Neuronal stem cell (in vitro differentiated cells): Measurements from ENCODE around the gene ZNF512B.
A peak's percentile ranks its signal among the peaks of the same experiment; 100 is the strongest.

ENCODE experiments used
- DNase-seq: peaks from one replicate; pipeline ENCODE4 v3.0.0-alpha.2; 2013; ENCODE audit warnings: low spot score
- H2AFZ ChIP-seq: one replicate; pipeline ENCODE4 v1.6.1; 2013; ENCODE audit warnings: mild to moderate bottlenecking, low read length, inconsistent platforms
- H2AK5ac ChIP-seq: 2 replicates; pipeline ENCODE4 v1.6.1; 2013; ENCODE audit warnings: low read depth, mild to moderate bottlenecking, inconsistent platforms, low read length, moderate library complexity, mixed read lengths
- H2BK120ac ChIP-seq: 2 replicates; pipeline ENCODE4 v1.6.1; 2013; ENCODE audit warnings: low read depth, mild to moderate bottlenecking, inconsistent platforms, low read length, moderate library complexity, mixed read lengths
- H2BK12ac ChIP-seq: one replicate; pipeline ENCODE4 v1.6.1; 2013; ENCODE audit warnings: low read length, inconsistent platforms
- H2BK15ac ChIP-seq: 2 replicates; pipeline ENCODE4 v1.6.1; 2013; ENCODE audit warnings: mild to moderate bottlenecking, low read length, inconsistent platforms, mixed read lengths
- H2BK5ac ChIP-seq: one replicate; pipeline ENCODE4 v1.6.1; 2013; ENCODE audit warnings: inconsistent platforms, mild to moderate bottlenecking, low read length, moderate library complexity
- H3K14ac ChIP-seq: one replicate; pipeline ENCODE4 v1.6.1; 2013; ENCODE audit warnings: low read length, inconsistent platforms
- H3K18ac ChIP-seq: 2 replicates; pipeline ENCODE4 v1.6.1; 2013; ENCODE audit warnings: low read length, inconsistent platforms
- H3K23ac ChIP-seq: 2 replicates; pipeline ENCODE4 v1.6.1; 2013; ENCODE audit warnings: low read depth, mild to moderate bottlenecking, mixed read lengths, low read length, inconsistent platforms; ENCODE audit not compliant: poor library complexity
- H3K27ac ChIP-seq: replicated peaks from 3 replicates; pipeline ENCODE4 v1.5.1; 2013; ENCODE audit warnings: low read length, inconsistent platforms
- H3K27me3 ChIP-seq, 3 experiments: 2 replicates each; pipeline ENCODE4 v1.6.1; 2013; ENCODE audit warnings: low read length in 3 of 3, mild to moderate bottlenecking in 2 of 3, inconsistent platforms in 1 of 3, low read depth in 1 of 3, mixed read lengths in 1 of 3, moderate library complexity in 1 of 3; ENCODE audit not compliant: control insufficient read depth in 3 of 3, insufficient read depth in 3 of 3
- H3K36me3 ChIP-seq, 2 donors: replicated peaks in 1 of 2; 2 replicates each; pipeline ENCODE4 v1.6.1; 2013; ENCODE audit warnings: low read length in 2 of 2; ENCODE audit not compliant: control insufficient read depth in 2 of 2, insufficient read depth in 2 of 2
- H3K4ac ChIP-seq: 2 replicates; pipeline ENCODE4 v1.6.1; 2013; ENCODE audit warnings: inconsistent platforms, mild to moderate bottlenecking, low read length, moderate library complexity
- H3K4me1 ChIP-seq, 2 donors: 1 replicate in 1 of 2; 2 replicates in 1 of 2; pipeline ENCODE4 v1.6.1; 2013; ENCODE audit warnings: low read length in 2 of 2, low read depth in 1 of 2; ENCODE audit not compliant: control insufficient read depth in 2 of 2, insufficient read depth in 1 of 2
- H3K4me2 ChIP-seq: one replicate; pipeline ENCODE4 v1.6.1; 2013; ENCODE audit warnings: mild to moderate bottlenecking, low read length, inconsistent platforms; ENCODE audit not compliant: insufficient read depth, poor library complexity, severe bottlenecking
- H3K4me3 ChIP-seq, 2 donors: 2 replicates each; pipeline ENCODE4 v1.5.1; 2013; ENCODE audit warnings: low read length in 2 of 2, mild to moderate bottlenecking in 2 of 2, inconsistent platforms in 1 of 2, moderate library complexity in 1 of 2
- H3K79me1 ChIP-seq: one replicate; pipeline ENCODE4 v1.6.1; 2013; ENCODE audit warnings: low read depth, mild to moderate bottlenecking, inconsistent platforms, low read length, moderate library complexity
- H3K9ac ChIP-seq: one replicate; pipeline ENCODE4 v1.6.1; 2013; ENCODE audit warnings: mild to moderate bottlenecking, low read depth, low read length, inconsistent platforms; ENCODE audit not compliant: poor library complexity
- H3K9me3 ChIP-seq, 2 donors: replicated peaks in 1 of 2; 2 replicates each; pipeline versions ENCODE3 to v1.6.1; 2013; ENCODE audit warnings: low read length in 2 of 2, mild to moderate bottlenecking in 2 of 2, inconsistent platforms in 1 of 2, low read depth in 1 of 2, mixed read lengths in 1 of 2, moderate library complexity in 1 of 2; ENCODE audit not compliant: control insufficient read depth in 2 of 2, insufficient read depth in 1 of 2
- H4K8ac ChIP-seq: one replicate; pipeline ENCODE4 v1.6.1; 2013; ENCODE audit warnings: low read depth, mild to moderate bottlenecking, inconsistent platforms, low read length, moderate library complexity
- H4K91ac ChIP-seq: one replicate; pipeline ENCODE4 v1.6.1; 2013; ENCODE audit warnings: low read length, low read depth, mild to moderate bottlenecking, inconsistent platforms; ENCODE audit not compliant: poor library complexity
- whole genome bisulfite sequencing, 2 donors: extraction: QIAGEN DNeasy Blood & Tissue Kit; methylation state at CpG; one replicate each; pipeline ENCODE4 v1.1.7; 2013; ENCODE audit warnings: missing lambda C conversion rate in 2 of 2, mixed read lengths in 1 of 2; ENCODE audit not compliant: insufficient read length in 2 of 2, insufficient replicate concordance in 1 of 2; ENCODE audit errors: extremely low coverage in 2 of 2; 5-methylcytosine and 5-hydroxymethylcytosine counted together

ZNF512B gene

DNA sequence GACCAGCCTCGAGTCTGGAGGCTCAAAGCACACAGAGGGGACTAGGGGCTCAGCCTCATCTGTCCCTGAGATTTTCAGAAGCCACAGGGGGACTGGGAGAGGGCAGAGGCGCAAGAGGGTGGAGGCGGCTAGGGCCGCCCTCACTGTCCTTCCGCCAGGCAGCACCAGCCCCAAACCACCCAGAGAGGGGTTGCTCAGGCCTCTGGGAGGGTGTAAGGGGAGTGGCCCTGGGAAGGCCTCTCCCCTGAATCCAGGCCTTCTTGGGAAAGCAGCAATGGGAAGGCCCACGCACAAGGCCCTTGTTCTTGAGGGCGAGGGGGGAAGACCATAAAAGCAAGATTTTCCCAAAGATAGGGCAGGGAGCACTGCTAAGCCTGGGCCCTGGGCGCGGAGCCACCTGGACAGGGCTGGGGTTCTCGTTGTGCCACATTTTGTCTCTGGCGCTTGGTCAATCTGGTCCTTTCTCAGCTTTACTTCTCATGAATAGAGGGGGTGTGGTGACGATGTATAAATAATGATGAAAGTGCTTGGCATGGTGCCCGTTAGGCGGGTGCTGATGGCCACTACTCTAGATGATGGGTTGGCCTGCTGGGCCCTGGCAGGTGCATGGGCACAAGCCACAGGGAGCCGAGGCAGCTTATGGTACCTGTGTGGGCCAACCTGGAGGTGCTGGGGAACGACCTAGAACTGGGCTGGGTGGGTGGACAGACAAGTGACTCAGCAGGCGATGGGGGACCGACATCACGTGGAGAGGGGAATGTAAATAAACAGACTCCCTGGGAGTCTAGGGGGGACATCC is 4.9 kb upstream of the ZNF512B start:
- H3K27ac ChIP-seq, result no peak overlapping the region
- peaks cover 2 to 4% of the 10 kb centered on the region in 2 donors for H3K36me3 ChIP-seq
- peaks cover 3% of the 10 kb centered on the region for H3K79me1 ChIP-seq
- H3K4me2 ChIP-seq, result no peak overlapping the region
- no peak overlapping the region for H3K18ac ChIP-seq
- no peak overlapping the region for H2BK12ac ChIP-seq
- peak overlapping the region; percentile 21 for H3K9ac ChIP-seq
- H4K91ac ChIP-seq, result no peak overlapping the region
- peaks cover 0 to 12% (median 0%) of the 10 kb centered on the region in 3 experiments for H3K27me3 ChIP-seq
- peak overlapping the region; percentile 89 for H2AFZ ChIP-seq
- H3K9me3 ChIP-seq, result no peaks in the 10 kb centered on the region
- peak overlapping the region; percentile 26 for H2AK5ac ChIP-seq
- H3K4ac ChIP-seq, result no peak overlapping the region
- no peak overlapping the region for H2BK5ac ChIP-seq
- H2BK120ac ChIP-seq, result no peak overlapping the region
- no peak overlapping the region for H3K14ac ChIP-seq
- peak overlapping the region; percentile 8 for H3K23ac ChIP-seq
- H4K8ac ChIP-seq, result no peak overlapping the region
- H3K4me3 ChIP-seq, result no peak overlapping the region
- no peak for DNase-seq
- peak overlapping the region; percentile 3 for H2BK15ac ChIP-seq
- peaks cover 4 to 6% of the 10 kb centered on the region in 2 donors for H3K4me1 ChIP-seq
- no CpG with 5 or more reads among the region's 19 CpGs for WGBS, 2 donors

DNA sequence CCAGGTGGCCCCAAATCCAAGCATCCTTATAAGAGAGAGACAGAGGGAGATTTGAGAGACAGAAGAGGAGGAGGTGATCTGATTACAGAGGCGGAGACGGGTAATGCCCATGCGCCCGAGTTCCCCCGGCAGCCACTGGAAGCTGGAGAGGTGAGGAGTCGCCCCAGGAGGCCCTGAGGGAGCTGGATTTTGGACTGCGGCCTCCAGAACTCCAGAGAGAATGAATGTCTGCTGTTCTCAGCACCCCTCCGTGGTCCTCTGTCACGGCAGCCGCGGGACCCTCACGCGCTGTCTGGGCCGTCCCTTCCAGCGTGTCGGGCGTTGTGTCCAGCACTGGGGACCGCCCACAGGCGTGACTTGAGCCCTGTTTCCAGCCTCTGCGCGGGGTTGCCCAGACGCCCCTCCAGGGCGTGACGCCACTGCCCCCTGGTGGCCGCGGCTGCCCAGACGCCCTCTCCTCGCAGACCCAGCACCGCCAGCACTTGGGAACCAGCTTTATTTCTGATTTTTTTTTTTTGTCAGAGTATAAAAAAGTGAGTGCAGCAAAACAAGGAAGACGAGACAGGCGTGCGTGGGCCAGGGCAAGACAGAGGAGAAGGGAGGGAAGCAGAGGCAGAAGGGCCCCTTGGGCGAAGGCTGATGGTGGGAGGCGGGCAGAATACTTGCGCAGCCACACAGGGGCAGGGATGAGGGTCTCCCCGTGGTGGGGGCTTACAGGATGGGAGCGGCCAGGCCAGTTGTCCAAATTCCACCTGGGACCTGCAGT is 4.1 kb upstream of the ZNF512B start:
- Histone ChIP-seq H3K4ac (no peak overlapping the region), H2BK15ac (peak overlapping the region; percentile 3), H3K18ac (peak overlapping the region; percentile 67), H3K9me3 (no peaks in the 10 kb centered on the region), H2BK12ac (no peak overlapping the region), H3K4me1 (peaks cover 7 to 10% of the 10 kb centered on the region in 2 donors), H3K9ac (no peak overlapping the region), H3K27ac (no peak overlapping the region), H3K27me3 (peaks cover 0 to 12% (median 0%) of the 10 kb centered on the region in 3 experiments), H3K79me1 (no peaks in the 10 kb centered on the region), H3K4me2 (peak overlapping the region; percentile 51), H2BK120ac (no peak overlapping the region), H3K14ac (no peak overlapping the region), H3K36me3 (peaks cover 2 to 4% of the 10 kb centered on the region in 2 donors), H4K8ac (no peak overlapping the region), H2AFZ (peak overlapping the region; percentile 89), H2AK5ac (no peak overlapping the region), H3K23ac (peak overlapping the region; percentile 8), H4K91ac (no peak overlapping the region), H2BK5ac (no peak overlapping the region), H3K4me3 (peak overlapping the region in 1 of 2 donors; percentile 71)
- peak; percentile 84 for DNase-seq
- no CpG with 5 or more reads among the region's 37 CpGs for WGBS, 2 donors

DNA sequence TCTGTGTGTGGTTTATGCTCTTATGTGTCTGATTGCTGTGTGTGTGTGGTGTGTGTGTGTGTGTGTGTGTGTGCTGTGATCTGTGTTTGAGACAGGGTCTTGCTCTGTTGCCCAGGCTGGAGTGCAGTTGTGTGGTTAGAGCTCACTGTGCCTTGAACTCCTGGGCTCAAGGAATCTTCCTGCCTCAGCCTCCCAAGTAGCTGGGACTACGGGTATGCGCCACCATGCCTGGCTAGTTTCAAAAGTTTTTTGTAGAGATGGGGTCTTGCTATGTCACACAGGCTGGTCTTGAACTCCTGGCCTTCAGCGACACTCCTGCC is 3.4 kb upstream of the ZNF512B start:
- H3K23ac ChIP-seq, result no peak overlapping the region
- H4K8ac ChIP-seq, result no peak overlapping the region
- H3K79me1 ChIP-seq, result peaks cover 2% of the 10 kb centered on the region
- H3K4me2 ChIP-seq, result no peak overlapping the region
- H3K4ac ChIP-seq, result no peak overlapping the region
- H2BK120ac ChIP-seq, result no peak overlapping the region
- peak overlapping the region in 1 of 2 donors; percentile 47 for H3K4me3 ChIP-seq
- no peak overlapping the region for H2AFZ ChIP-seq
- H3K14ac ChIP-seq, result no peak overlapping the region
- DNase-seq, result no peak
- no peak overlapping the region for H4K91ac ChIP-seq
- no peak overlapping the region for H2BK12ac ChIP-seq
- H3K9me3 ChIP-seq, result peaks cover 0 to under 1% of the 10 kb centered on the region in 2 donors
- H3K4me1 ChIP-seq, result peaks cover 11 to 12% of the 10 kb centered on the region in 2 donors
- H3K27me3 ChIP-seq, result peaks cover 0 to 9% (median 0%) of the 10 kb centered on the region in 3 experiments
- peaks cover 3 to 8% of the 10 kb centered on the region in 2 donors for H3K36me3 ChIP-seq
- H3K18ac ChIP-seq, result no peak overlapping the region
- H3K27ac ChIP-seq, result no peak overlapping the region
- no peak overlapping the region for H2AK5ac ChIP-seq
- H2BK15ac ChIP-seq, result no peak overlapping the region
- no peak overlapping the region for H3K9ac ChIP-seq
- no CpG with 5 or more reads among the region's 3 CpGs for WGBS, 2 donors
- H2BK5ac ChIP-seq, result no peak overlapping the region
